Islet precursor cell (in vitro differentiated cells): ENCODE measurements around the gene CPNE4.
A peak's percentile ranks its signal among the peaks of the same experiment; 100 is the strongest.
"Not testable (repeated sequence)": the region's sequence is repeated elsewhere in the genome, so short reads cannot be mapped to it uniquely, and the experiment has no call there.

Experiments
- DNase-seq: peaks from one replicate; pipeline ENCODE4 v3.0.0-alpha.2; 2018

CPNE4 gene

DNA sequence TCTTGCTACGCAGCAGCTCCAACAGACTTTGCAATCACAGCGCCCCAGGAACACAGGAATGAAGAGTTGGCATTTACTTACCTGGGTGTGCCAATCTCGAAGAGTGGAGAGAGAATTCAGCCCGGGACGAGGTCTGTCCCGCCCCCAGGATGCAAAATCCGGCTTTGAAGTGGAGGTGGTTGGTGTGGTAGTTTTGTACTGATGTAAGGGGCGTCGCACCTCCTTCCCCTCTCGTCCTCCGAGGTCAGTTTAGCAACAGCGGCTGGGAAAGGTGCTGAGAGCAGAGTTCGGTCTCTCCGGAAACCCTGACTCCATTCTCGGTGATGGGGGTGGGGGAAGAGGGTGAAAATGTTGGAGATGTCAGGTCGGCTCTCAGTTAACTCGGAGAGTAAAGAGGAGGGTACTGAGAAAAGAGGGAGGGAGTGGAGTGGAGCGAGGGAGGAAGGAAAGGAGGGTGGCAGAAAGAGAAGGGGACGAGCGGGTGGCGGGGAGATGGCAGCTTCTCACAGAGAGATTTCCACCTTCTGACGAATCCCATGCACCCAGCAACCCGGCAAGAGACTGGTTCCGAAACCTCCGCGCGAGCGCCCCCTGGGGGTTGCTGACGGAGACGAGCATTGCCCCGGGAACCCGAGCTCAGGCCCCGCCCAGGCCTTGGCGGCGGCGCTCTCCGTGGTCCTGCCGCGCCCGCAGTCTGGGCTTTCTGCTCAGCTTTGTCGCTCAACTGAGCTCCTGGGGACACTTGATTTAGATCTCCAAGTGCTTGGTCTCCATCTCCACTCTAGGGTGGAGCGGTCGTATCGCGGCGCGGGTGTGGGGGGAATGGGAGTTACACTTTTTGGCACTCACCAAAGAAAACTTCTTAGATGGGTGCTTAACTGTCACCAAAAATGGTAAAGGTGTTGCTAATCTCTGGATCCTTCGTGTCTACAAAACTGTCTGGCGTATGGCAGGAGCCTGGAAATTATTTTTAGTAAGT, at the start of gene CPNE4:
Gene CPNE4, minus strand, starts transcription at position 529 of the 979 bp plus-strand sequence.
- DNase-seq, result peak; percentile 94

DNA sequence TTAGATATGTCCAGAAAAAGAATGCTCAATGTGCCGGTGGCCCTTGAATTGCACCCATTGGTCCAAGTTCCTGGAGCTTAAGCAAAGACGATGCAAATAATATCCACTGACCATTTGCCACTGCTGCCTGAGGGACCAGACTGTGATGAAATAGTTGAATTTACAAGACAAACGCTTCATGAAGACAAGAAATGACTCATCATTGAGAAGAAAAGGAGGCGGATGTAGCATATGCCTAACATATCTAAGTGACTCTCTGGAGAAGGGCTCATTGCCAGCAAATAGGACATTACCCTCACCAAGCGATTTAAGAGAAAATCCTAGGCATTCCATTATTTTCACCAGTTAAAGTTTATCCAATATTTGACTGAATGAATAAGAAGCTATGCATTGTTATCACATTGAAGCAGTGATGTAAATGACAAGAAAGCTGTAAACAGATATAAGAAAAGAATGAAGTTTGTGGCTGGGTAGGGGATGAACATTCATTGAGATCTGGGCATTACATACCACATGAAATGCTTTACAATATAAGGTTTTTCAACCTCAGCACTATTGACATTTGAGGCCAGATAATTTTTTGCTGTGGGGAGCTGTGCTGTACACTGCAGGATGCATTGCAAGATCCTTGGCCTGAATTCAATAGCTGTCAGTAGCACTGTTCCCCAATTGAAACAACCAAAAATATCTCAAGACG, 48.9 kb upstream of the CPNE4 start:
- DNase-seq, result peak; percentile 51

DNA sequence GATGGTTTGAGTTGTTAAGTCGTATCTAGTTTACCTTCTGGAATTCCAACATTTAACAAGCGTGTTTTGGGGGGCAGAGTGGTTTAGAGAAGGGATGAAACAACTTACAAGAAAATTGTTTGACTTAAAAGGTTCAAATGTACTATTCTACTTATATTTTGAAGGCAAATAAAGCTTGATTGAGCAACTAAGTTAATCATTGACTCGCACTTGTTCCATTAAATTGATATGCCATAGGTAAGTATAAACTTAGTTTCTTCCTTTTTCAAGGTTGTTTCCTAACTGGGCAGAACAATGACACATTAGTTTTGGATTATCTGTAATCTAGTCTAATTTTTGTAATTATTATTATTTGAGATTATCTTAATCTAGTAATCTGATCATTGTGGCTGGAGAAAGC, 48.3 kb upstream of the CPNE4 start:
- DNase-seq, result no peak

DNA sequence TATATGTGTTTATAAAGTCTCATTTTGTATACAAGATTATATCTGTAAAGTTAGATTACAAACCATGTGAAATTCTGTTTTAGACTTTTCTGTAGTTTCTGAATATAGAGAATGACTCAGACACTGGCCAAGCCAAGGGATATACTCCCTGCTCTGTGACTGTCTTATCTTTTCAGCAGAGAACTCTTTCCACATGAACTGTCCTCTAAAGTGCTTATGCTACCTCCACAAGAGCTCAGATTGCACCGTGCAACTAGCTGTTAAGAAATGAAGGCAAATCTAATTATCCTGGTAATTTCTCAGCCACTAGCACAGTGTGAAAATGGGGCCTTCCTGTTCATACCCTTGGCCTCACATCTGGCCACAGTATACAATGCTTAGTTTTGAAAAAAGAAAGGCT, 44.3 kb upstream of the CPNE4 start:
- no peak for DNase-seq

DNA sequence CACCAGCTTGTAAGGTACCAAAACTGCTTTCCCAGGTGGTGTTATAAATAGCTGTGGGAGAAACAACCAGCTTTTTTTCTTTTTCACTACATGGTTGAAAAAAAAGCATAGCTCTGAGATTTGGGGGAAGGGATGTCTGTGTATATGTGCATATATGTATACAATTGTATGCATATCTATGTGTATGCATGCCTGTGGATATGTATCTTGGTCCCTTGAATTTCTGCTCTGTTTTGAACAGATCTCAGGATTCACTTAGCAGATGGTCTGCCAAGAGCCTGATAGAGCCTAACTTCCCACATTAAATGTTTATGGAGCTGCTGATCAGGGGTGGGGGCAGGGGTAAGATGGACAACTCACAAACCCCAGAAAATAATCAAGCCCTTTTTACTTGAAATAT, 39.0 kb upstream of the CPNE4 start:
- no peak for DNase-seq

DNA sequence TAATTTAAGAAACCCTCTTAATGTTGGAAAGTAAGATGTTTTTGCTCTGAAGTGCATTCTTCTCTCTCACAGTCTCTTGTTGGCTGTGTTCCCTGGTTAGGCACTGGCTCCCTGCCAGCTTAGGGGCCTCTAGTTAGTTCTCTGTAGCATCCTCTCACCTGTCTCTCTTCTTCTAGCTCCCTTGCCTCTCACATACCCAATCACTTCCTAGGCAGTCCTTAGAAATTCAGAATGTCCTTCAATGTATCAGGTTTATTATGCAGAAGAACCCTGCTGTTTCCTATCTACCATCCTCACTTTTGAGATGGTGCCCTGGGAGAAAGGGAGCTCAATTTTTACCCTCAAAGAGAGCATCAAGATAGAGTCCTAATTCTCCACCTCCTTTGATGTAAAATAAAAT, 36.2 kb upstream of the CPNE4 start:
- DNase-seq, result no peak

DNA sequence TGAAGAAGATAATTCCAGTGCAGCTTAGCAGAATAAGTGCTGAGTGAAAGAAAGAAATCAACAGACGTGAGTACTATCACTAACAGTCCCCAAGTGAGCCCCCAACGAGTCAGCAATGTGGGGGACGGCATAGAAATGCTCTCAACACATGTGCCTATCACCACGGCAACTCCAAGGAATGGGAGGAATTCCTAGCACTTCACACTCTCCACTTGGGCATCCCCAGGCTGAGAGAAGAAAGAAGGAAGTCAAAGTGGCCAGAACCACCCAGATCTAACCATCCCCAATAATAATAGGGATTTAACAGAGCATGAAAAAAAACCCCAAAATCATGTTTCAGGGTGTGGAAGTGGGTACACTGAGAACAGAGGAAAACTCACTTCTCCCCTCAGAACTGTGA, 29.3 kb upstream of the CPNE4 start:
- no peak for DNase-seq

DNA sequence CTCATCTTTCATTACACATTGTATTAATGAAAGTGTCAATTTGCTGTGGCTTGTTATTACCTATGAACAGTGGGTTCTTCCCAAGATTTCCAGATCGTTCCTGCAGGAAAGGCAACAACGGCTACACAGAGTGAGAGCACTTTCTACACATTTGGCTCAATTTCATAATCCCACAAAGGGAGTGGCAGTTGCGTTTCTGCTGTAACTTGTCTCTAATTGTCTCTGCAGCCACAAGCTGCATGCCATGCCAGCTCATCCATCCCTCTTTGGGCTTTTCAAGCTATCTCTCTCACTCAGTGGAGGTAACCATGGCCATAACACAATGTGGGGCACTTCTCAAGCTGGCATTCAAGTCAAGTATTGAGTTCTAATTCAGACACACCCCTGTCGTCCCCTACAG, 27.7 kb upstream of the CPNE4 start:
- no peak for DNase-seq

DNA sequence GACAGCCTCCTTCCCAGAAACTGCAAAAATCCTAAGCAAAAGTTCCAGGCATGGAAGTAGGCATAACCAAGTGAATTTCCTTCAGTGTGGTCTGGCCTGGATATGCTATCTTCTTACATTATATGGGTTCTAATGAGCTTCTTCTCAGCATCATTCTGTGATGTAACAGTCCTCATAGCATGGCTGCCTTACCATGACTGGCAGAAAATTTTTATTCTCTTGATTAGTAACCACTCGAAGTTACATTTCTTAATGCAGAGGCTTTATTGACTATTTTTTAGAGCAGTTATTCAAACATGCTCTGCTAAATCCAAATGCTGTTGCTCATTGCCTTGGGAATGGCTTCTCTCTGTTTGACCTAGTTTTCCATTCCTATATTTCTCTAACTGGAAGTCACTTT, 21.1 kb upstream of the CPNE4 start:
- no peak for DNase-seq

DNA sequence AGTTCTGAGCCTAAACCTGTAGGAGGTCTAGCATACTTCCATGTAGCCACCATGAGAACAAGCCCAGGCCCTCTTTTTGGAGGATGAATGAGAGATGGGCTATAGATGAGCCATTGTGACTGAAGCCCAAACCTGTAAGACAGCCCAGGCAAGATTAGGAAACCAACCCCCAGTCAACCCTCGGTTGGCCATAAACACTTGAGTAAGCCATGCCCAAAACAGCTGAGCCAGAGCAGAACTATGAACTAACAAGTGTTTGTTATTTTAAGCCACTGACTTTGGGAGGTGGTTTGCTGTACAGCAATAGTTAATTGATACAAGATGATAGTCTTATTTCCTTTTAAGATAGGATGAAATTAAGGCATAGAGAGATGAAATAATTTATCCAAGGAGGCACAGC, 12.4 kb upstream of the CPNE4 start:
- no peak for DNase-seq

DNA sequence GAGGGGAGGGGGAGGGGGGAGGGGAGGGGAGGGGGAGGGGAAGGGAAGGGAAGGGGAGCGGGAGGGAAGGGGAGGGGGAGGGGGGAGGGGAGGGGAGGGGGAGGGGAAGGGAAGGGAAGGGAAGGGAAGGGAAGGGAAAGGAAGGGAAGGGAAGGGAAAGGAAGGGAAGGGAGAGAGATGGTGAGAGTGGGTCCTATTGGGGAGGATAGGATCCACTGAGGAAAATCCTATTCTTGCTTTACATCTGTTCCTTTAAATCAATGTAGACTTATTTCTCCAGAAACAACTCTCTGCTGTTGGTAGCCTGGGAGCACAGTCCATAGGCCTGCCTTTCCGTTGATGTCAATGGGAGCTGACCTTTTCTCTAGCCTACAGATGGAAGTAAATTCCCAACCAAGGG, 10.1 kb upstream of the CPNE4 start:
- not testable (repeated sequence) for DNase-seq

DNA sequence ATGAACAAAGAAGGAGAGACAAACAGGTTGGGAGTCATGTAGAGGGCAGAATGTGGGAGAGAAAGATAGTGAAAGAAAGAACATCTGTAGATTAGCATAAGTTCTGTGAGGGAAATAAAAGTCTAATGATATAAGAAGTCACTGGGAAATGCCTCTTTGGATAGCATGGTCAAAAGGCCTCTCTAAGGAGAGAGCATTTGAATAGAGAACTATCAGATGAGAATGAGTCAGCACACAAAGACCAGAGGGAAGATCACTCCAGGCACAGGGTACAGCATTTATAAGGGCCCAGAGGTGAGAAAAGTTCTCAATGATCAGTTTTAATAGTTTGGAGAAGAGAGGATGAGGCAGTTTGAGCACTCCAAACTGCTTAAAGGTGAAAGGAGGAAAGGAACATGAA, 7.9 kb upstream of the CPNE4 start:
- no peak for DNase-seq

DNA sequence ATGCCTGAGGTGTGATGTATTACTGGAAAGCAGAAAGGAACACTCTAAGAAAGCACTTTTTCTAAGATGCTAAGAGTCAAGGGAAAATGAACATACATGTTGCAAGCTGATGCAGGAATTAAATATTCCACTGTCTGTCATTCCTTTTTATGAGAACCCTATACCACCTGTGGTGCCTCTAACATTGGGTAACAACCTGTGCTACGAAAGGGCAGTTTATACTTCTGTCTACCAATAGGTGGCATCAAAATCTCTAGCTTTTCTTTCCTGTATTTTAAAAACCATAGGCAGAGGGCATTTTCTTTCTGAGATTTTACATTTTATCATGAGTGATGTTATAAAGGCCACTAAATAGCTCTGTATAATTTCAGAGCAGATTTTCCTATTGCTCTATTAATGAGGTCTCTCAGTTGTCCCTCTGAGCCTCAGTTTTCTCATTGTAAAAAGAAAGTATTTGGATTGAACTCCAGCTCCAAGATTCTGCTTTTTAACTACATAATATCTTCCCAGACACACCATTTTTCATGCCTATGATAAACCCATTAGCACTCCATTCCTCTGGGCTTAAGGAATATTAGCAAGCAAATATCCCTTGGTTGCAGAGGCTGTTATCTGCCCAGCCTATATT, 3.5 kb upstream of the CPNE4 start:
- DNase-seq, result no peak

DNA sequence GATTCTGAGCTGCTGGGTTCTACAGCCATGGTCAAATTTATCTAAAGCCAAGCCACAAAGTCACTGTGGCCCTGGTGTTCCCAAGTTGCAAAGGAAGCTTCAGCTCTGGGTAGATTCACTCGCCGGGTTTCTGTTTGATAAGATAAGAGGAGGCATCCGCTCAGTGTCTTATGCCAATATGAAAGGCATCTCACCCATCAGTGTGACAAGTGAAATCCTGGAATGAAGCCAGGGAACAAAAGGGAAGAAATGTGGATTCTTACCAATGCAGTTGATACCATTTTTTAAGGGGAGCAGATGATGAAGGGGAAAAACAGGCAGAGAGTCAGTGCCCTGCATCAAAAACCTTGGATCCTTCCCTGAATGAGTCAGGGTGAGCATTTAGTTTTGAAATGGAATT, 2.8 kb upstream of the CPNE4 start:
- DNase-seq, result no peak

DNA sequence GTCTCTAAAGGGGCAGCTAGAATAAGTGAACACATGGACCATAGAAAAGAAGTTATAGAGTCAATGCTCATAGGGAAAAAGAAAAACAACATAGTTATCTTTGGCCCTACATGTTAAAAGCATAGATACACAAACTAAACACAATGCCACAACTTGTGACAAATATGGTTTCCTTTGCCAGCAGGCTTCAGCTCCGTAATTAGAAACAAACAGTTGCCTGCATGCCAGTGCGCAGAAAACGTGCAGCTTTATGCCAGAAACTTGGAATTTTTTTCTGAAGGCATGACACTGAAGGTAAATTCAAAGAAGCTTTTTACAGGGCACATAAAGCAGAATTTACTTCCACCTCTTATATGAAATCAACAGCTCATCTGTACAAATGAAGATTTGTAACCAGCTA, 2.2 kb upstream of the CPNE4 start:
- DNase-seq, result no peak

DNA sequence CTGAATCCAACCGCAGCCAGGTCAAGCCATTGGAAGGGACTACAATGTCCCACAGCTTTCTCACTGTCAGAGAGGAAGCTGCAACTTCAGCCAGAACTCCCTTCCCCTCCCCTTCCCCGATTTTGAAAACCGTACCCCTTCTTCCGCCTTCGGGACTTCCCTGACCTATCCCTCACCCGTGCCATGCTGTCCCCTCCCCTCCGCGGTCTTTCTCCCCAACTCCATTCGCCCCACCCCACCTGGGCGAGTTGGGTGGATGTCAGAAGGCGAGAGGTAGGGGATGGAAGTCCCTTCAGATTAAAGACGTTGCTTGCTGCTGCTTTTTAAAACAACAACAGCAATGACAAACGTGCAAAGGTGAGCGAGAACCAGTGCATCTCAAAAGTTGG, 723 bp downstream of the CPNE4 start:
- no peak for DNase-seq

DNA sequence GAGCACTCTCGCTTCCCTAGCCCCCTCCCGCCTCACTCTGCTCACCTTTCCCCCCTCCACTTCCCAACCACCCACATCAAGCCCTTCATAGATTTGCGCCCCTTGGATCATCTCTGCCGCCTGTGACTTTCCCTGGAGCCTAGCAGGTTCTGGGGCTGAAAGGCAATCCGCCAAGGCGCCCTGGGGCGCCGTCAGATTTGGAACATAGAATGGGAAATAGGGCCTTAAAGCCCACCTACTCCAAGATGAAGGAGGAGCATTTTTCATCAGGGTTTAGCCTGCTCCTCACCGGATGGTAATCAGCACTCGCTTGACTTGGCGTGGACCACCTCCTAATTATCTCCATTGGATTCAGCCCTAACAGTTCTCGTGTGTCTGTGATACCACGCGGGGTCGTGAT, 1.3 kb downstream of the CPNE4 start:
- no peak for DNase-seq

DNA sequence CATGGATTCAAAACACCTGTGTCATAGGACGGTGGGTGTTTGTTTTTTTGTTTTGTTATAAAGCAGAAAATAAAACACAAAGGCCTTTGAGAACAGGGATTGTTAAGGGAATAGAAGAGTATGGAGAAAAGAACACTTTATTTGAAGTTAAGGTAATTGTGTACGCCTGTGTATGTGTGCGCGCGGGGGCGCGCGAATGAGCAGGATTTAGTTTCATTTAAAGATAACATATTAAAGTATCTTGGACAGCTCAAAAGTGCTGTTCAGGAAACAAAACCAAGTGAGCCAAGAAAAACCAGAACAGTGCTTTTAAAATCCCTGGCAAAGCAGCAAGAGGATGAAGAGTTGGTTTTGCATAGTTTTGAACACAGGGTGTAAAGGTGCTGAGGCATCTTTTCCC, 1.9 kb downstream of the CPNE4 start:
- no peak for DNase-seq

DNA sequence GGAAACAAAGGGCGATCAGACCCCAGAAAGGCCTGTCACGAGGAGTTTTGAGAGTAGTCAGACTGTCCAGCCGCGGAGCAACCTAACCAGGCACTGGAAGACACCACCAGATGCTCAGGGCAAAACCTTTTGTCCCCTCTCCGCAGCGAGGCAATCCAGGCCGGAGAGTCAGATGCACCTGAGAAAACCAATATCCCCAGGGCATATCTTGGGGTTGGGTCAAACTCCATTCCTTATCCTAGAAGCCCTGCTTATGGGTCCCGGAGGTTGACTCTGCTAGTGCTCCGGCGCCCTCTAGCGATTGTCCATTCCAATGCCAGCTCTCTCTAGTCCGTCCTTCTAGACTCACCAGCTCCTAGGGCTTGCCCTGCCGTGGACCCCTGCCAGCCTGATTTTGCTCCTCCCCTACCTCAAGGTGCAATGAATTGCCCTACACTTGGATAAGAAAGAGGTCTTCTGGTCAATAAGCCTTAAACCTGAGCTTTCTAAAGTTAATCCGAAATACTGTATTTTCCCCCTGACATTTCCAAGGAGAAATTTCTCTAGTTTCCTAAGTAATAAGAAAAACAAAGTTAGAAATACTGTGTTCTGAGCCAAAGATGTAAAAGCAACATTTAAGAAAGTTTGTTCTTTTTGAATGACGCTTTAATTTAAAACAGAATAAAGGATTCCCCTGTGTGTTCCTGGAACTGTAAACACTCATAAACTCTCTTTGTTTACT, 5.5 kb downstream of the CPNE4 start:
- DNase-seq, result peak; percentile 97

DNA sequence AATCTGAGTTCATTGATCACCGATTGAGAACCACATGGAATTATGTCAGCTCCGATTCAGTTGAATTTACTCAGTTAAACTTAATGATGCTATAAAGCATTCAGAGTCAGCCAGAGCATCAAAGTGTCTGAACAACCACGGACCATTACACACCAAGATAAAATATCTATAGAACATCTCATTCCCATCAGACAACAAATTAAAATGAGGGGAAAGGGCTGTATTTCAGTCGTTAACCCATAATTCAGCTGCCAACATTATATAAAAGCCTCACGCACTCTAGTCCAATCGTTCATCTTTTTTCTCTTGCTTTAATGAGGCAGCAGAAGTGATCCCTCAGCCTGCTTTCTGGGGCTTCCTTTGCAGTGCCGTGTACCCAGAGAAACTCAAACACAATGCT, 11.9 kb downstream of the CPNE4 start:
- no peak for DNase-seq

DNA sequence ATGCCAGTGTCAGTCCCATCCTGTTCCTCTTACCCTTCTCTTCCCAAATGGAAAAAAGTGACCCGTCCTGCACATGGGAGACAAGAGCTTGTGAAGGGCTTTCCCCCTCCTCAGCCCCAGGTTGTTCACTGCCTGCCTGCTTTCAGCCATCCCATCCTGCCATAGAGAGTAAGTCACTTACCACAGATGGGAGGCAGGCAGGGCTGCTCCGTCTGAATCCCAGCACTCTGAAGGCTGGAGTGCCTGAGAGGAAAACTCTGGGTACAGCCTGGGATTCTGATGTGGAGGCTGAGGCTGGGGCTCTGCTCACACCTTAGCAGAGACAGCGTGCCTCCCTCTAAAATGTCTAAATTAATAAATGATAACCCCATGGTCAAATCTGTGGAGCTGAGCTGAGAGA, 14.8 kb downstream of the CPNE4 start:
- no peak for DNase-seq

DNA sequence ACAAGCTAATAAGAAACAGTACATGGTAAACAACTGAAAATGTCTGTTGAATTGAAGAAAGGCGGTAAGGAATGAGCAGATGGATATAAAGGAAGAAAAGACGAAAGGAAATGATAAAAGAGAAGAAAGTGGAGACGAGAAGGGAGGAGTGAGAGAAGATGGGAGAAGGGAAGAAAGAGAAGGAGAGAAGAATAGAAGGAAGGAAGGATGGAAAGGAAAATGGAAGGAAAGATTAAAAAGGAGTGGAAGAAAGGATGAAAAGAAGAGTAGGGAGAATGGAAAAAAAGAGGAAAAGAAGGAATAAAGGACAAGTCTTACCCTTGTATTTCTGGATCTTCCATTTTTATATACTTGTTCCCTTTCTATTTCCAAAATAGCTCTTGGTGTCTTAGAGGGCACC, 17.7 kb downstream of the CPNE4 start:
- DNase-seq, result no peak
